ENCODE results near the gene HPS4.
"Not testable (repeated sequence)": the region's sequence is repeated elsewhere in the genome, so short reads cannot be mapped to it uniquely, and the experiment has no call there.

HPS4 gene

DNA sequence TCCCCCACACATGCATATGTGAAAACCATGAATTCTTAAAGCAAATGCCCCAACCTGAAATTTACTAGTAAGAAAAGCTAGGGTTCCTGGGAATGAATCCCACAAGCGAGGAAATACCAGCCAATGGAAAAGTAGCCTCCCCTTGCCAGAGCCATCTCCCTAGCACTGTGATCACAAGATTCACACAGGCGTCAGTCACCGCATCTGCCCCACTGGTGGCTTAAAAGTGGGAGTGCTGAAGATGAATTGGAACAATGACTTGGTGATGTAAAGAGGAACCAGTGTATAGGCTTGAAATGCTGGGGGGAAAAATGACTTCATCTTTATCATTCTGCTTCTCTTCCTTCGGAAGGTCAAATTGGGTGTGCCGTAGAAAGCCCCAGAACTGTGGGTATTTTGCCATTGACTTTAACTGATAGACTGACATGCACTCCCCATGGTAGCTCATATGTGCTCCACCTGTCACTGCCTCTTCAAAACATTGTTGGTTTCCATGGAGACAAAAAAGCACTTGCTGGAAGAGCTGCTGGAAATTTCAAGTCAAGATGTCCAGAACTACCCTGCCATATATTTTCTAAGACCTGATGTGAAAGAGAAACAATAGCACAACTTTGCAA lies 73.8 kb downstream of the HPS4 start:
- DNase-seq (ENCODE audit: low spot score): no peak

- not testable (repeated sequence) for DNase-seq (ENCODE audit: low spot score)
Observed at GRCh38 chr22:26408562-26409220, 74.9 kb downstream of the HPS4 start.

GRCh38 chr22:26406118-26406517 lies 77.5 kb downstream of the HPS4 start:
- peak; percentile 40 for DNase-seq (ENCODE audit: low spot score)

DNA sequence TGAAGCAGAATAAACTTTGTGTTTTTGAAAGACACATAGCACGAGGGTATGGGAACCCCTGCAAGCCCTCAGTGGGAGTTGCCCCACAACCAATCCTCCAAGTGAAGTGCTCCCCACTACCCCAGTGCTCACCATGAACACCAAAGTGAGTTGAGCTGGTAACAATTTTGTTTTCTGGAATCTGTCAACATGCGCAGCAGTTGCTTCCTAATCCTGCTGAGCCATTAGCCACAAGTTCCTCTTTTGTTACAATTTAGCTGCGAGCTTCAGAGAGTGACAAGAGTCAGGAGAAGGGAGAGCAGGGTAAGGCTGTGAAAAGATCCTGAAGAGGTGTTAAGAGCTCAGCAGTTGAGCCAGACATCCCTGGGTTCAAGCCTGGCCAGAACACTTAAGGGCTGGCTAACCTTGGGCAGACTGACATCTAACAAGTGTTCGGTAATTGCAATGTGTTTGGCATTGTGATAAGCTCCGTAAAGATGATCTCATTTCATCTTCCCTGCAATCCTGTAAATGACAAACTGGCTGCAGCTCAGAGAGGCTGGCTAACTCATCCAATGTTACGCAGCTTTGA lies 78.6 kb downstream of the HPS4 start:
- no peak for DNase-seq (ENCODE audit: low spot score)

DNA sequence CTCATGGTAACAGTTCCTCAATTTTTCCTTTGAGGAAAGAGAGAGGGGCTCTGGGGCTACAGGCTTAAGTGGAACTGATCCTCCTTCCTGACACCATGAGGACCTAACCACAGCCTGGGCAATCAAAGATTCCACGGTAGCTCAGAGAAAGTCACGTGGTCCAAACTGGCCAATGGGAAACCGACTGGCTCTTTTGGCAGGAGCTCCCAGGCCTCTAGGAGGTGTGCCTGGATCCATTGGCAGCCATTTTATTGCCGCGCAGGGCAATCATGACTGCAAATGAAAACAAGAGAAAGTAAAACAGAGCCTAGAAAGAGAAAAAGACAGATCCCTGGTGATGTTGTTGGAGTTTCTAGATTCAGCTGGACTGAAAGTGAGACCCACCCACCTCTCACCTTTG lies 81.9 kb downstream of the HPS4 start:
- DNase-seq (ENCODE audit: low spot score): no peak

Data from RKO (cell line).